HG03469 (cell line): ENCODE results near the gene CNTNAP4.

ENCODE experiments used
- ATAC-seq: cut with Tn5 transposase; IDR thresholded peaks from one replicate; pipeline ENCODE4 v1.9.1; 2021; ENCODE audit warnings: mild to moderate bottlenecking, moderate library complexity, moderate number of reproducible peaks; ENCODE audit not compliant: unreplicated experiment

CNTNAP4 gene

DNA sequence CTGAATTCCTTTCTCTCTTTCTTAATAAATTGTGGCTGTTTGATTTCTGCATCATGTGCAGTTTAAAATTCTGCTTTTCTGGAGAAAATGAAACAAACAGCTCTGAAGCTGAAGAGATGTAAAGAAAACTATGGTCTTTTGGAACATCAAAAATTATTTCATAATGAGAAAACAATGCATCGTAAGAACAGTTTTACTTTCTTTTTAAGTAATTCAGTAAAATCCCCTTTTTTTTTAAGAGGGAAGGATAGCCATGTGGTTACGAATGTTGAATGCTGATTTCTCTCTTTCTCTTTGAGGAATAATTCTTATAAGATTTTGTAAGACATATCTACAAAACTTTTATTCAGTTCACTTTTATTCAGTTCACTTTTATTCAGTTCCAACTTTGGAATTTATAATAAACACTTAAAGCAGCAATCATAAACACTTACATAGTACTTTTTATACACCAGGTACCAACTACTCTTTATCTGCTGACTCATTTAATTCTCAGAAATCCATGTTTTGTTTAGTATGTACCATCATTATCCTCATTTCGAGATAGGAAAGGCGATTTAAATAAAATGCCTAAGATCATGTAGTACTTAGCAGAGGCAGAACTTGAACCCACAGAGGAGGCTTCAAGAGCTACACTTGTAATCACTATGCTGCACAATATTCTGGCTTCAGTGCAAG lies 26.6 kb downstream of the CNTNAP4 start:
- no peak for ATAC-seq

DNA sequence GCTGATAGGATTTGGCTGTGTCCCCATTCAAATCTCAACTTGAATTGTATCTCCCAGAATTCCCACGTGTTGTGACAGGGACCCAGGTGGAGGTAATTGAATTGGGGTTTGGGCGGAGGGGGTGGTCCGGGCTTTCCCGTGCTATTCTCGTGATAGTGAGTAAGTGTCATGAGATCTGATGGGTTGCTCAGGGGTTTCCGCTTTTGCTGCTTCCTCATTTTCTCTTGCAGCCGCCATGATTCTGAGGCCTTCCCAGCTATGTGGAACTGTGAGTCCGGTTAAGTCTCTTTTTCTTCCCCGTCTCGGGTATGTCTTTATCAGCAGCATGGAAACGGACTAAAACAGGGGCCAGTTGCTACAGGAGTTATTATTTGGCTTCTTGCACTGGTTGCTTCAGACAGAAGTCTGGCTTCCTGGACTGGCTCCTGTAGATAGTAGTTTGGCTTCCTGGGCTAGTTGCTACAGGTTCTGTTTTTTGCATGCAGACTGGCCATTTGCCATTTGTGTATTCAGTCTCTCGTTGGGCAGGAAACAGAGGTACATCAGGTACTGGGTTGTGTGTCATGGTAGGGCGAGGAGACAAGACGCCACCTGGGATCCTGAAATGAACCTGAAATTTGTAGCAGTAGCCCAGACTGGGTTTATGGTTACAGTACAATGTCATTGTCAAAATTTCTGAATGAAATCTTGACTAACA lies 32.6 kb downstream of the CNTNAP4 start:
- no peak for ATAC-seq

DNA sequence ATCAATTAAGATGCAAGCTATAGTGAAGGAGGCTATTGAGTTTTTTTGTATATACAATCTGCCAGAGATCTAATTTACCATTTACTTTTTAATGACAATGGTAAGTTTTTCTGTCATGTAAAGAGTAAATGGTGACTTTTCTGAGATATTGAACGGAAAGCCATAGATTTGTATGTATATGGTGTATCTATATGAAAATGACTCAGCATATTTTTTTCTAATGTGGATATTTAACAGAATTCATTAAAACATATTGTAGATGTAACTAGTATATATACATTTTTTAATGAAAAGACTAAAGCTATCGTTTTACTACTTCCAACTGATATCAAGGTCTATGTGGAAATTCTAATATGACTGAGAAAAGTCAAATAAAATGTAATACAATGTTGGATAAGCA lies 34.1 kb downstream of the CNTNAP4 start:
- ATAC-seq: no peak

GRCh38 chr16:76318565-76318964 lies 41.4 kb downstream of the CNTNAP4 start:
- no peak for ATAC-seq

- ATAC-seq: no peak
Measured at GRCh38 chr16:76329106-76329505, 51.9 kb downstream of the CNTNAP4 start.

DNA sequence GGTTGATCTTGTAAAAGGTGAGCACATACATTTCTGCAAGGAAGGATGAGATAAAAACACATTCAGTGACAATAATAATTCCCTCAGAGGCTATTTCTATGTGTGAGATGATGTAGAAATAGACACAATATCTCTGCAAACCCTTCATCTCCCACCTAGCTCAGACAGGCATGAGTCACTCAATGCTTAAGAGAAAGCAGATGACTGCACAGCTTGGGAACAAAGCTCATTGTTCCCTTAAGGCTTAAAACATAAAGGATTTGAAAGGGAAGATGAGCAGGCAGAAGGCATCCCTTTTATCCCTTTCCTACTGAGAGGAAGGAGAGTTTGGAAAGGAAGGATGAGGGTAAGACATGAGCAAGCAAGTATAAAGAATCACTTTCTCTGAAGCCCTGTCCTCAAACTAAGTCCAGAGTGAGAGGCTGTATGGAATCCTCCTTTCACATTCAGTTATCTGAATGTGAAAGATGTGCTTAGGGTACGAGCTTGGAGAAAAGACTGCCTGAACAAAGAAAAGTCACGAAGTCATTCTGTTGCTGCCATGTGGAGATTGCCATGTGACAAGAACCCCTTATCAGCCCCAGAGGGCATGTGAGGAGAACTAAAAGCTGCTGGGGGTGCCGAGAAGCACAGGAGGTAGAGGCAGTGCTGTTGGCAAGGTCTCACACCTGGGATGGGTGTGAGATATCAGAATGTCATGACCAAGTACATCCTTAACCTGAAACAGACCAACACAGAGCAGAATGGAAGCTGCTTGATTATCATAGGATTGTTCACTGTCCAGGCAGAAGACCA lies 58.2 kb downstream of the CNTNAP4 start:
- no peak for ATAC-seq

- ATAC-seq: no peak
Measured at GRCh38 chr16:76336112-76336511, 58.9 kb downstream of the CNTNAP4 start.

DNA sequence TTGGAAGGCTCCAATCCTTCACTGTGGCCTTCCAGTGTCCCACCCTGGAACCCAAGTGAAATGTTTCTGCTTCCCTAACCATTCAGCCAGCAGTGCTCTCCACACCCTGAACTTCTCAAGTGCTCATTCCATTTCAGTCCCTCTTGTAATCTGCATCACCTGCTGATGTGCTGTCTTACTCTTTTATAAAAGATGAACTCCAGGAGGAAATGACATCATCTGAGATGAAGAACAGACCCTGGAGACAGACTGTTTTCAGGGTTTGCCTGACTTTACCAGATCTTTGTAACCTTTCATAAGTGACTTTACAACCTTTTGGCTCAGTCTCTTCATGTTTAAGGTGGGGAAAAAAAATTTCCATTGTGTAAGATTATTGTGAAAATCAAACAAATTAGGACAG lies 61.3 kb downstream of the CNTNAP4 start:
- no peak for ATAC-seq

GRCh38 chr16:76343769-76344168 lies 66.6 kb downstream of the CNTNAP4 start:
- no peak for ATAC-seq

DNA sequence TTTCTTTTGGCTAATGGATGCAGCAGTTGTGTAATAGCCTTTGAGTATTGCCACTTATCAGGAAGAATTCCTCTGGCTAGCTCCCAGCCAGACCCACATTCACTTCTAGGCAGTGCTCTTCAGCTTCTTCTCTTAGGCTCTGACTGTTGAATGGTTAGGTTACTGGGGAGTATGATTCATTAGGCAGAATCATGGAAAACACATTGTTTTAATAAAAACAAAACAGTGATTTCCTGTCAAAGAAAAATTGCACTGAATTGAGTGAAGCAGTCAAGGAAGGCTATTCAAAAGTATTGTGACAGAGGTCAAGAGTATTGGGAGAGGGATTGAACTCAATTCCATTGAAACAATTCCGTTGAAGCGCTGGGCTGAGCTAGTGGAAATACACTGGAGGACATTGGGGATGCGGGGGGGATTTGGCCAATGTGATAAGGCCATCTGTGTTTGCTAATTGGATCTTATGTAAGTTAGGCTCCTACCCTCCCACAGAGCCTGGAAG lies 68.0 kb downstream of the CNTNAP4 start:
- ATAC-seq: no peak

DNA sequence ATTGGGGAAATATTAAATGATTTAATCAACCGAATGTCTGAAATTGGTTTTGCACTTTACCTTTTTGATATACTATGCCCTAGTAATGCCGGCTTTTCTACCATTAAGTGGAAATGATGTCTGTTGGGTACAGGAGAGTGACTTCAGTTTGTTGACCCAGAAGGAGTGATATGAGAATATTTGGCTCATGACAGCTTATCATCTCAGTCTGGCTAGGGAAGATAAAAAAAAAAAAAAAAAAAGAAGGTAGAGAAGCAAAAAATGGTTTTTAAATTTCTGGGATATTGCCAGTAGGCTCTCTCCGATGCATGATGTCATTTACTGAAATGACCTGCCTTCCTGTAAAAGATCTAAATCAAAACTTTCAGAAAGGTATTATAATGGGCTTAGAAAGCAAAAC lies 69.0 kb downstream of the CNTNAP4 start:
- ATAC-seq: no peak

- no peak for ATAC-seq
Measured at GRCh38 chr16:76351441-76351840, 74.2 kb downstream of the CNTNAP4 start.

DNA sequence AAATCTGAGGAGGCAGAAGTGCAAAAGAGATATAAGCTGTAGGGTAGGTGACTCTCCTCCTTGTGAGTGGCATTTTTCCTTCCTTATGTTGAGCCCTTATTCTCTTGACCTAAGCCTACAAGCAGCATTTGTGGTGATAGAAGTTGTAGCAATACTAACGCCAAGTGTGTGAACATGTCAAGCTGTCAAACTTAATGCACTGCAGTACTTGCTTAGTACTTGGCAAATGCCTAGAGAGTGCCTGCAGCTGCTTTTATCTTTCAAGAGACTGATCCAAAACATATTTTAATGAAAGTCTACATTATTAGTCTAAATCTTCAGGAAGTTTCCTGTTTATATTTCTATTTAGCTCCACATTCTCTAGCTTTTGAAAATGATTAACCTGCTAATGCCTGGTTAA lies 83.2 kb downstream of the CNTNAP4 start:
- ATAC-seq: no peak

GRCh38 chr16:76370344-76370743 lies 93.1 kb downstream of the CNTNAP4 start:
- ATAC-seq: no peak

DNA sequence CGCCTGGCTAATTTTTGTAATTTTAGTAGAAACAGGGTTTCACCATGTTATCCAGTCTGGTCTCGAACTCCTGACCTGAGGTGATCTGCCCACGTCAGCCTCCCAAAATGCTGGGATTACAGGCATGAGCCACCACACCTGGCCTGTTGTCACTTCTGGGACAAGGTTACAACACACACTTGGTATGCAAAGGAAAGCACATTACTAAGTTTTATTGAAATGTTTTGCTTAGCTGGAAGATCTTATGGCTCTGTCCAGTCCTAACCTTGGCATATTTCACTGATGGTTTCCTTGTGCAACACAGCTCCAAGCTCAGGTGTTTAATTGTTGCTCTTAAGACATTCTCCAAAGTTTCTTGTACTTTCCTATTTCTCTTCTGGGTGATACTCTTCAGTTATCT lies 94.2 kb downstream of the CNTNAP4 start:
- ATAC-seq: no peak

DNA sequence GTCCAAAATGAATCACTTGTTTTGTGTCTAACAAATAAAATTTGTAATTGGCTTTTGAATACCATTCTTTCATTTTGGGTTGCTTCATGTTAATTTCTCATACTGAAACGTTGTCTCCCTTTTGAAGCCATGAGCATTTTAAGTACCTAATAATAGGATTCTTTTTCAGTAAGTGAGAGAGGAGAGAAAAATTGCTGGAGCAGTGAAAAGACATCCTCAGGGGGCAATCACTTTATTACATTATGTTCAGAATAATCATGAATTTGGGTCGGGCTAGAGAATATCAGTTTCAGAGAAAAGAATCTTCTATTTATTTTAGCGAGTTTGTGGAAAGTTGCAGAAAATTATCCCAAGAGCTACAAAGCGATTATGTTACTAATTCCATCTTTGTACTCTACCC lies 96.8 kb downstream of the CNTNAP4 start:
- no peak for ATAC-seq

DNA sequence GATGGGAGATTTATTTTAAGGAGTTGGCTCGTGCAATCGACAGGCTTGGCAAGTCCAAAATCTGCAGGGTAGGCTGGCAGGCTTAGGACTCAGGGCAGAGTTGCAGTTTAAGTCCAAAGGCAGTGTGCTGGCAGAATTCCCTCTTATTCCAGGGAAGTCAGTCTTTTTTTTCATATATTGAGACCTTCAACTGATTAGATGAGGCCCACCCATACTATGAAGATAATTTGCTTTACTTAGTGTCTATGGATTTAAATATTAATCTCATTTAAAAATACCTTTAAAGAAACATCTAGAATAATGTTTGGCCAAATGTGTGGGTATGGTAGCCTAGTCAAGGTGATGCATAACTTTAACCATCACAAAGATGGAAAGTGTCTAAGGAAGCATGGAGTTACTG lies 99.8 kb downstream of the CNTNAP4 start:
- no peak for ATAC-seq

DNA sequence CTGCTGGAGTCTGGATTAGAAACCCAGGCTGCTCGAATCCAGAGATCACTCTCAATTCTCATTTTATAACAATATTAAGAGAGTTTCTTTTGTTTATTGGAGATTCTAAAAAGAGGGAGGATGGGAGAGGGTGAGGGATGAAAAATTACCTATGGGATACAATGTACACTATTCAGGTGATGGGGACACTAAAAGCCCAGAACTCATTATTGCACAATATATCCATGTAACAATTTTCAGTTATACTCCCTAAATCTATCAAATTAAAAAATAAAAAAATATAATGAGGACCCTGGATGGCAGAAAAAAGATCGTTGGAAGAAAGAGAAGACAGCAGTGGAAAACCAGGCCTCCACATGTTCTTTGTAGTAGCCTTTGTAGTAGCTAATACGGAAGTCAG lies 100.8 kb downstream of the CNTNAP4 start:
- ATAC-seq: no peak

GRCh38 chr16:76381096-76381495 lies 103.9 kb downstream of the CNTNAP4 start:
- ATAC-seq: no peak

- no peak for ATAC-seq
Measured at GRCh38 chr16:76385601-76386230, 108.5 kb downstream of the CNTNAP4 start.

DNA sequence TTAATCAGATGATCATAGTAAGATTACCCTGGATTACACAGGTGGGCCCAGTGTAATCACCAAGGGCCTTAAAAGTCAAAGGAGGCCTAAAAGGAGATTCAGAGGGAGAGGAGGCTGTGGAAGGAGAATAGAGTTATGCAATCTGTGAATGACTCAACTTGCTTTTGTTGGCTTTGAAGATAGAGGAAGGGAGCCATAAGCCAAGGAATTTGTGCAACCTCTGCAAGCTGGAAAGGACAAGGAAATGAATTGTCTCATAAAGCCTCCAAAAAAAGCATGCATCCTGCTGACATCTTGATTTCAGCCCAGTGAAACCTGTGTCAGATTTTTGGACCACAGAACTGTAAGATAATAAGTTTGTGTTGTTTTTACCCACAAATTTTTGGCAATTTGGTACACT lies 109.6 kb downstream of the CNTNAP4 start:
- ATAC-seq: no peak
